Activated gamma-delta T cell treated with Interleukin-2 at 50 U/mL for 16 hours (primary cell): Measurements from ENCODE around the gene STX19.
A peak's percentile ranks its signal among the peaks of the same experiment; 100 is the strongest.
"Not testable (repeated sequence)": the region's sequence is repeated elsewhere in the genome, so short reads cannot be mapped to it uniquely, and the experiment has no call there.

Experiments used
- DNase-seq: peaks from one replicate; pipeline ENCODE4 v3.0.0-alpha.2; 2020

Gene STX19

GRCh38 chr3:94028093-94028837, at the start of gene STX19:
TSS of gene STX19 (minus strand) at chr3:94028597. CDS start at chr3:94015269, 13,328 bp downstream.
- DNase-seq: no peak

- DNase-seq: no peak
Measured at GRCh38 chr3:94076055-94076454, 47.7 kb upstream of the STX19 start.

GRCh38 chr3:94071713-94072284, 43.4 kb upstream of the STX19 start:
- no peak for DNase-seq

GRCh38 chr3:94070341-94070911, 42.0 kb upstream of the STX19 start:
- no peak for DNase-seq

GRCh38 chr3:94069194-94069813, 40.9 kb upstream of the STX19 start:
- no peak for DNase-seq

- DNase-seq: no peak
Measured at GRCh38 chr3:94066506-94067500, 38.4 kb upstream of the STX19 start.

GRCh38 chr3:94065819-94066480, 37.6 kb upstream of the STX19 start:
- DNase-seq: no peak

GRCh38 chr3:94065122-94065521, 36.7 kb upstream of the STX19 start:
- DNase-seq: no peak

- no peak for DNase-seq
Measured at GRCh38 chr3:94064243-94064860, 36.0 kb upstream of the STX19 start.

GRCh38 chr3:94063496-94064119, 35.2 kb upstream of the STX19 start:
- no peak for DNase-seq

- DNase-seq: peak; percentile 76
Measured at GRCh38 chr3:94062513-94063404, 34.4 kb upstream of the STX19 start, which contains the start of the genes DHFR2 and NSUN3. TSS of gene DHFR2 (minus strand) at chr3:94062916. CDS start at chr3:94061511, 1,405 bp downstream. TSS of gene NSUN3 (plus strand) at chr3:94063061. CDS start at chr3:94063127, 66 bp downstream.

GRCh38 chr3:94061297-94061696, 32.9 kb upstream of the STX19 start:
- no peak for DNase-seq

GRCh38 chr3:94050546-94050945, 22.1 kb upstream of the STX19 start:
- no peak for DNase-seq

- DNase-seq: no peak
Measured at GRCh38 chr3:94049267-94049666, 20.9 kb upstream of the STX19 start.

- DNase-seq: no peak
Measured at GRCh38 chr3:94046533-94046932, 18.1 kb upstream of the STX19 start.

- not testable (repeated sequence) for DNase-seq
Measured at GRCh38 chr3:94044100-94044936, 15.9 kb upstream of the STX19 start.

- DNase-seq: no peak
Measured at GRCh38 chr3:94043285-94043684, 14.9 kb upstream of the STX19 start.

GRCh38 chr3:94036909-94037507, 8.6 kb upstream of the STX19 start:
- no peak for DNase-seq
